Ascending aorta (tissue), 2 donors: Measurements from ENCODE around the gene LRP1B. TPM values are rescaled to one million over a fixed set of nuclear protein-coding genes. Genes with fewer than 3 reads are reported as not detected.
"Not testable (repeated sequence)": the region's sequence is repeated elsewhere in the genome, so short reads cannot be mapped to it uniquely, and the experiment has no call there.

Experiments
- DNase-seq, 2 donors: peaks; one replicate each; pipeline ENCODE4 v3.0.0-alpha.2; 2019; ENCODE audit warnings: low spot score in 2 of 2
- H3K27ac ChIP-seq, 2 donors: fragments of 200-600 bp; sonication (generic); one replicate each; pipeline ENCODE4 v1.5.1; 2016 to 2017; ENCODE audit warnings: mild to moderate bottlenecking in 1 of 2
- H3K27me3 ChIP-seq: fragments of 200-600 bp; sonication (generic); one replicate; pipeline ENCODE4 v1.5.1; 2017
- H3K36me3 ChIP-seq, 2 donors: fragments of 200-600 bp; sonication (generic); one replicate each; pipeline ENCODE4 v1.5.1; 2016
- H3K4me1 ChIP-seq, 2 donors: fragments of 200-600 bp; sonication (generic); one replicate each; pipeline ENCODE4 v1.5.1; 2016 to 2017; ENCODE audit warnings: mild to moderate bottlenecking in 1 of 2
- H3K4me3 ChIP-seq, 2 donors: fragments of 200-600 bp; sonication (generic); one replicate each; pipeline ENCODE4 v1.5.1; 2016 to 2017; ENCODE audit warnings: mild to moderate bottlenecking in 1 of 2
- H3K9me3 ChIP-seq, 2 donors: fragments of 200-600 bp; sonication (generic); one replicate each; pipeline ENCODE4 v1.5.1; 2016
- intact Hi-C: fragments of 100-400 bp; cut with DNase I; formaldehyde crosslinking; loops from one replicate; pipeline ENCODE4 v1.15.1; 2023
- total RNA-seq: library from RNA; depleted of rRNA; stranded (reverse); fragments of >200 nt; gene quantifications from one replicate; pipeline ENCODE4 v1.1.0, GENCODE V29; 2016
- TF ChIP-seq, protein P1 (sequence below), 3 experiments: fragments of 200-600 bp in 2 of 3; fragments of 450-650 bp in 1 of 3; sonication (generic) in 2 of 3; IDR thresholded peaks; one replicate each; pipeline ENCODE4 v1.5.1; 2016 to 2019; ENCODE audit warnings: antibody characterized with exemption in 3 of 3, mild to moderate bottlenecking in 1 of 3, moderate library complexity in 1 of 3

LRP1B gene
- total RNA-seq, 1 donor from 2014 or later: not detected

DNA sequence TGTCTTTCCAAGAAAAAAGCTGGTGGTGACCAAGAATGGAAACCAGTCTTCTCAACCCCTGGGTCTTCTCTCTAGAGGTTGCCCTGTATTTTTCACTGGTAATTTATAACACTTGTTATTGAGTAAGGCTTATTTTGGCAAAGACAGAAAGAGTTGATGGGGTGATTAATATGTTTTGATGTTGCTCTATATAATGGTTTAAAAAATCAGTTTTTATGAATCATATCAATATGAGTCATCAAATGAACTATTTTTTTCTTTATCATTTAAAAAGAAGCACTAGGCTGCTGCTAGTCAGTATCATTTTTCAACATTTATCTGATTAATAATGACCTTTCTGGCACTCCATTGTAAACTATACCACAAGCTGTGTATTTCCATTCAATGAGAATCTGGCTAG is 1142.2 kb downstream of the LRP1B start:
- no peak overlapping the region for H3K27ac ChIP-seq
- no peak for DNase-seq
- no peaks in the 10 kb centered on the region for H3K4me1 ChIP-seq
- intact Hi-C loops: no loop called here
- TF ChIP-seq, protein P1, sequence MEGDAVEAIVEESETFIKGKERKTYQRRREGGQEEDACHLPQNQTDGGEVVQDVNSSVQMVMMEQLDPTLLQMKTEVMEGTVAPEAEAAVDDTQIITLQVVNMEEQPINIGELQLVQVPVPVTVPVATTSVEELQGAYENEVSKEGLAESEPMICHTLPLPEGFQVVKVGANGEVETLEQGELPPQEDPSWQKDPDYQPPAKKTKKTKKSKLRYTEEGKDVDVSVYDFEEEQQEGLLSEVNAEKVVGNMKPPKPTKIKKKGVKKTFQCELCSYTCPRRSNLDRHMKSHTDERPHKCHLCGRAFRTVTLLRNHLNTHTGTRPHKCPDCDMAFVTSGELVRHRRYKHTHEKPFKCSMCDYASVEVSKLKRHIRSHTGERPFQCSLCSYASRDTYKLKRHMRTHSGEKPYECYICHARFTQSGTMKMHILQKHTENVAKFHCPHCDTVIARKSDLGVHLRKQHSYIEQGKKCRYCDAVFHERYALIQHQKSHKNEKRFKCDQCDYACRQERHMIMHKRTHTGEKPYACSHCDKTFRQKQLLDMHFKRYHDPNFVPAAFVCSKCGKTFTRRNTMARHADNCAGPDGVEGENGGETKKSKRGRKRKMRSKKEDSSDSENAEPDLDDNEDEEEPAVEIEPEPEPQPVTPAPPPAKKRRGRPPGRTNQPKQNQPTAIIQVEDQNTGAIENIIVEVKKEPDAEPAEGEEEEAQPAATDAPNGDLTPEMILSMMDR (IDR thresholded peaks at IDR 0.05): no peak
- no peaks in the 10 kb centered on the region for H3K9me3 ChIP-seq
- no peaks in the 10 kb centered on the region for H3K27me3 ChIP-seq
- no peak overlapping the region for H3K4me3 ChIP-seq
- H3K36me3 ChIP-seq: no peaks in the 10 kb centered on the region

DNA sequence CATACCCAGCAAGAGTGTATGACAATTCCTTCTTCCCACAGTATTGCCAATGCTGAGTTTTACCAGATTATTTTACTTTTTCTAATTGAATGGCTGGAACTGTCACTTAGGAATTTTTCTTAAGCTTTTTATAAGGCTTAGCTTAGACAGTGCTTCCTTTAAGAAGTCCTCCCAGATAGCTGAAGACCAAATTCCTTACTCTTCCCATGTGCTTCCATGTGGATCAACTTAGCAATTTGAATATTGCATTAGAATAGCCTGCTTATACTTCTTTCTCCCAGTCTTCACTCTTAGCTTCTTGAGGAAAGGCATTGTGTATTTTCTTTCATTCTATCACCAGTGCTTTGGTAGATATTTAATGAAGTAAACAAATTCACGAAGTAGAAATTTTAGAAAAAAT is 1144.4 kb downstream of the LRP1B start:
- no peak overlapping the region for H3K4me3 ChIP-seq
- TF ChIP-seq, protein P1 (IDR thresholded peaks at IDR 0.05): no peak
- no peak overlapping the region for H3K27ac ChIP-seq

DNA sequence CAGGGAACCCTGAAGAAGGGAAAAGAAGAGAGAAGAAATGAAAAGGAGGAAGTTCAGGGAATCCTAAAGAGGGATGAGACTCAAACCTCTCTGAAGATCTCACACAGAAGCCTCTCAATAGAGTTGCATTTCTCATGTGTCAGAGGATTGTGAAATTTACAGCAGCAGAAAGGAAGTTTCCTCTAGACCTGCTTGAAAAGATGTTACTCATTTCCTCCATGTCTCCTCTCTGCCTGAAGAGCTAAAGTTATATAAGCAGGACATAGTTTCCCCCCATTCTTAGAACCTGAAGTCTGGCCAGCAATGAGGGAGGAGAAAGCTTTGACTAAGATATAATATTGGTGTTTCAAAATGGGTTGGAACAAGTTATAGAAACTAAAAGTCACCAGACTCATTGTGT is 1155.6 kb downstream of the LRP1B start:
- H3K4me3 ChIP-seq: no peak overlapping the region
- TF ChIP-seq, protein P1 (IDR thresholded peaks at IDR 0.05): no peak

More for the DNA sequence above, 1144.4 kb downstream of the LRP1B start:
- intact Hi-C loops: no loop called here
- Histone ChIP-seq H3K36me3 (no peaks in the 10 kb centered on the region), H3K27me3 (no peaks in the 10 kb centered on the region), H3K4me1 (no peaks in the 10 kb centered on the region), H3K9me3 (no peaks in the 10 kb centered on the region)
- DNase-seq: no peak

DNA sequence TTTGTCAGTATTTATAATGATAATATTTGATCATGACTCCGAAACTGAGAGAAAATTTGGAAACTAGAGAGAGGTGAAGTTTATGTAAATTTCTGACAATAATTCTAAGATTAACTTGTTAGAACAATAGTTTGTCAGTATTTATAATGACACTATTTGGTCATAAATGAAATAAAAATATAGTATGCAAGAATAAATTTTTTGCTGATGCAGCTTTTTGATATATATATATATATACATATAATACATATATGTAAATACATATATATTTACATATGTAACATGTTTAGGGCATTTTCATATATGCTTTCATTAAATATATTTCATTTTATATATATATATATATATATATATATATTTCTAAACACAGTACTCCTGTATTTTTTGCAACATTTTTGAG is 1158.1 kb downstream of the LRP1B start:
- TF ChIP-seq, protein P1 (IDR thresholded peaks at IDR 0.05): no peak
- no peak overlapping the region for H3K27ac ChIP-seq
- H3K9me3 ChIP-seq: no peaks in the 10 kb centered on the region
- no peaks in the 10 kb centered on the region for H3K4me1 ChIP-seq
- no peaks in the 10 kb centered on the region for H3K27me3 ChIP-seq
- intact Hi-C loops: no loop called here
- H3K36me3 ChIP-seq: no peaks in the 10 kb centered on the region
- H3K4me3 ChIP-seq: no peak overlapping the region
- DNase-seq: no peak

More for the DNA sequence above, 1155.6 kb downstream of the LRP1B start:
- intact Hi-C loops: no loop called here
- Histone ChIP-seq H3K27ac (no peak overlapping the region), H3K27me3 (no peaks in the 10 kb centered on the region), H3K4me1 (no peaks in the 10 kb centered on the region), H3K36me3 (no peaks in the 10 kb centered on the region), H3K9me3 (no peaks in the 10 kb centered on the region)
- no peak for DNase-seq

DNA sequence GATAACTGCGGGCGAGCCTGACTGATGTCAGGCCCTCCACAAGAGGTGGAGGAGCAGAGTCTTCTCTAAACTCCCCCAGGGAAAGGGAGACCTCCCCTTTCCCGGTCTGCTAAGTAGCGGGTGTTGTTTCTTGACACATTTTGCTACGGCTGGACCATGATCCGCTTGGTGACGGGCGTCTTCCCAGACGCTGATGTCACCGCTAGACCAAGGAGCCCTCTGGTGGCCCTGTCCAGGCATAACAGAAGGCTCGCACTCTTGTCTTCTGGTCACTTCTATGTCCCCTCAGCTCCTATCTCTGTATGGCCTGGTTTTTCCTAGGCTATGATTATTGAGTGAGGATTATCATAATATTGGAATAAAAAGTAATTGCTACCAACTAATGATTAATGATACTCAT is 1166.5 kb downstream of the LRP1B start:
- H3K27me3 ChIP-seq, H3K27ac ChIP-seq, H3K9me3 ChIP-seq, intact Hi-C loops, DNase-seq, H3K4me3 ChIP-seq, H3K36me3 ChIP-seq, H3K4me1 ChIP-seq: not testable (repeated sequence)

DNA sequence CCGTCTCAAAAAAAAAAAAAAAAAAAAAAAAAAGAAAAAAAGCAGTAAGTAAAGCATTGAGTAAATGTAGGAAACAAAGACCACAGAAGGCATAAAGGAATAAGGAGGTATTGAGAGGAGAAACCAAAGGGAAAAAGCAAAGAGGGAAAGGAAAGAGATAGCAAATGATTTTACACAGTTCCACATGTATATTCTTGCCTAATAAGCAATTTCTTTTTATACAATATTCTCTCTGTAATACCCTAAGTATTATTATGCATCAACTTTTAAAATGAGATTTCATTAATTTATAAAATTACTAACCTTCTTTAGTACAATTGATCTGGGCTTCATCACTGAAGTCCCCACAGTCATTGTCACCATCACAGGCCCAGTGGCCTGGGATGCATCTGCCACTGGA is 1180.9 kb downstream of the LRP1B start:
- Histone ChIP-seq H3K27me3 (no peaks in the 10 kb centered on the region), H3K27ac (no peak overlapping the region), H3K9me3 (no peaks in the 10 kb centered on the region), H3K36me3 (no peaks in the 10 kb centered on the region), H3K4me1 (no peaks in the 10 kb centered on the region), H3K4me3 (no peak overlapping the region)
- intact Hi-C loops: no loop called here
- TF ChIP-seq, protein P1 (IDR thresholded peaks at IDR 0.05): no peak
- DNase-seq: no peak
